ENCODE results near the gene COG5.

Gene COG5

GRCh38 chr7:107563775-107564552 lies at the start of gene COG5, which contains the start of gene DUS4L:
Gene COG5 (minus strand): TSS chr7:107563920. CDS start chr7:107563896, 24 bp downstream.
Gene DUS4L (plus strand): TSS chr7:107563971. CDS start chr7:107567071, 3,100 bp downstream.
- DNase-seq (ENCODE audit: low read depth) = peak; percentile 84
- peak within 1 kb of the TSS; percentile 69 for H3K4me3 ChIP-seq (ENCODE audit: low read depth, low read length)
- TF ChIP-seq CTCF (IDR thresholded peaks at IDR 0.05; ENCODE audit: insufficient read depth, low read depth, low read length, missing control alignments) = no peak

GRCh38 chr7:107613439-107613838 lies 49.7 kb upstream of the COG5 start:
- TF ChIP-seq CTCF (IDR thresholded peaks at IDR 0.05; ENCODE audit: insufficient read depth, low read depth, low read length, missing control alignments) = no peak
- DNase-seq (ENCODE audit: low read depth) = no peak
- no peak overlapping the region for H3K4me3 ChIP-seq (ENCODE audit: low read depth, low read length)

- TF ChIP-seq CTCF (IDR thresholded peaks at IDR 0.05; ENCODE audit: insufficient read depth, low read depth, low read length, missing control alignments) = no peak
- DNase-seq (ENCODE audit: low read depth) = no peak
- no peak overlapping the region for H3K4me3 ChIP-seq (ENCODE audit: low read depth, low read length)
Observed at GRCh38 chr7:107610323-107610722, 46.6 kb upstream of the COG5 start.

- no peak for DNase-seq (ENCODE audit: low read depth)
- no peak for TF ChIP-seq CTCF (IDR thresholded peaks at IDR 0.05; ENCODE audit: insufficient read depth, low read depth, low read length, missing control alignments)
- H3K4me3 ChIP-seq (ENCODE audit: low read depth, low read length) = no peak overlapping the region
Observed at GRCh38 chr7:107609811-107610261, 46.1 kb upstream of the COG5 start.

- no peak overlapping the region for H3K4me3 ChIP-seq (ENCODE audit: low read depth, low read length)
- no peak for TF ChIP-seq CTCF (IDR thresholded peaks at IDR 0.05; ENCODE audit: insufficient read depth, low read depth, low read length, missing control alignments)
Observed at GRCh38 chr7:107606303-107606702, 42.6 kb upstream of the COG5 start.

GRCh38 chr7:107605218-107605815 lies 41.6 kb upstream of the COG5 start:
- no peak for DNase-seq (ENCODE audit: low read depth)
- H3K4me3 ChIP-seq (ENCODE audit: low read depth, low read length) = no peak overlapping the region
- TF ChIP-seq CTCF (IDR thresholded peaks at IDR 0.05; ENCODE audit: insufficient read depth, low read depth, low read length, missing control alignments) = no peak

More at GRCh38 chr7:107606303-107606702, 42.6 kb upstream of the COG5 start:
- no peak for DNase-seq (ENCODE audit: low read depth)

Measured in GM12865 (cell line).